Measurements from ENCODE around the gene AKNAD1.
A peak's percentile ranks its signal among the peaks of the same experiment; 100 is the strongest.
"Not testable (repeated sequence)": the region's sequence is repeated elsewhere in the genome, so short reads cannot be mapped to it uniquely, and the experiment has no call there.

Gene AKNAD1

GRCh38 chr1:108829498-108829916 lies 27.4 kb downstream of the AKNAD1 start:
- FAIRE-seq: no peak

DNA sequence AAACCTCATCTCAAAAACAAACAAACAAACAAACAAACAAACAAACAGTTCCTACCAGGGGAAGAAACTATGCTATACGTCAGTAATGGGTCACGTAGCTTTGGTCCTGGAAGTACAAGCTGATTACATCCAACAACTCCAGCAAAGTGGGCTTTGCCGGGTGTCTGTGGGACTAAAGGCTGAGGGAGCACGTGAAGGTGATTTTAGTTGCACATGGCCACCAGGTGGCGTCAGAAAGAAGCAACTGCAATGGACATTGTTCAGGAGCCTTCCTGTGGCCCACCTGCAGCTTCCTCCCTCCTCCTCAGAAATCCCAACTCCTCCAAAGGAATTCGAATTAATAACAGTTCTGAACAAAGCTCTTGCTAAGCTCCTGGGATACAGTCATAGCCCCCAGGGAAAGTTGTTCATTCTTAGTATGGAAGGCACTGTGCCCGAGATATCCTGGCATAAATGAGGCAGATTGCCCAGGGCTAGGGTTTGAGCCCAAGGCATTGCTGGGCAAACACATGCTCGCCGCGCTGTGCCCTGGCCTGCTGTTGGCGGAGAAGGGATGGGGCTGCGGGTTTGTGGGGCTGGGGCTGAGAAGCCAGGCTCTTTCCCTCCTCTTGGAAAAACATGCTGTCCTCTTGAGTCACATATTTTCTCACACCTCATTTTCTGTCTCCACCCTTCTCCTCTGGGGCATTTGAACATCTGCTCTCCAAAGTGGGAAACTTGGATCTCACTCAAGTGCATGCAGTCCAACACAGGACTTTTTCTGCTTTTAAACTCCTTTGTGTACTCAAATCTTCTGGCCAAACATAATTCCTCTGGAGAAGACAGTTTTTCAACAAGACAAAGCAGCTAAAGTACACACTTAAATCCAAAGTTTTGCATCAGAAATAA lies 28.6 kb downstream of the AKNAD1 start:
- FAIRE-seq: no peak

DNA sequence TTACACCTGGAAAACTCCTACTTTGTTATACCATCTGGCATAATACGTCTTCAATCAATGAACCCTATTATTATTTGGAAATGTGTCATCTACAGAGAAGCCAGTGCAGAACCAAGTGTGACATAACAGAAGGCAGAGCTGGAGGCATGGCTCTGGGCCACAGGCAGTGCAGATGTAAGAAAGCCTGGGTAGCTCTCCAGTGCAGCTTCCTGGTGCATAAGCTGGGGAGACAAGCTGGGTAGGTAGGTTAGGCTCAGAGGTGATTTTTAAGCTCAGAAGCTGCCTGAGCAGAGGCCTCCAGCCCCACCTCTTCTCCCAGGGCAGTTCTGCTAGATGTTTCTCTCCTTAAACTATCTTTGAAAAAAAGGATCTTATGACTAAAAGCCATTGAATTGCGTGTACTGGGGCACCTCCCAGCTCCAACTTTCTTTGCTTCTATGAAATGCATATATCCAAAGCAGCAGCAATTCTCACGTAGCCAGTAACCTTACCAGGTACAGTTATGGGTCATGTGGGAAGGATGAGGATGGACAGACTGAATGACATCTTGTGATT lies 30.7 kb downstream of the AKNAD1 start:
- FAIRE-seq: no peak

- no peak for FAIRE-seq
Observed at GRCh38 chr1:108824051-108824450, 32.8 kb downstream of the AKNAD1 start.

GRCh38 chr1:108823632-108824031 lies 33.3 kb downstream of the AKNAD1 start:
- FAIRE-seq: no peak

GRCh38 chr1:108819878-108820277 lies 37.0 kb downstream of the AKNAD1 start:
- FAIRE-seq: no peak

DNA sequence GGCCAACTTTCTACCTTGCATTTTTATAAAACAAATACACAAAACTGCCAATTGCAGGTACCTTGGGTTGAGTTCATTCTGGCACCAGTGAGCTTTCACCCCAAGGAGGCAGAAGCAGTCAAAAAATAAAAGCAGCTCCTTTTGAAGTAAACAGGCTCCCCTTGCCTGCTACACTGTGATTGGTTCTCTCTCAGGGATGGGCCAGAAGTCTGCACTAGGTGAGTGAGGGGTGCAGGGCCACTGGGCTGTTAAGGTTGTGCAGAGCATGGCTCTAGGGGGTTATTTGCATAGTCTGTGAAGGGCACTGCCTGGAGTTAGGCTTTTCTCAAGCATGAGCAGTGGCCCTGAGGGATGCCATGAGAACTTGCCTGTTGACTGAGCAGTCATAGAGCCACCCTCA lies 39.1 kb downstream of the AKNAD1 start:
- FAIRE-seq: no peak

DNA sequence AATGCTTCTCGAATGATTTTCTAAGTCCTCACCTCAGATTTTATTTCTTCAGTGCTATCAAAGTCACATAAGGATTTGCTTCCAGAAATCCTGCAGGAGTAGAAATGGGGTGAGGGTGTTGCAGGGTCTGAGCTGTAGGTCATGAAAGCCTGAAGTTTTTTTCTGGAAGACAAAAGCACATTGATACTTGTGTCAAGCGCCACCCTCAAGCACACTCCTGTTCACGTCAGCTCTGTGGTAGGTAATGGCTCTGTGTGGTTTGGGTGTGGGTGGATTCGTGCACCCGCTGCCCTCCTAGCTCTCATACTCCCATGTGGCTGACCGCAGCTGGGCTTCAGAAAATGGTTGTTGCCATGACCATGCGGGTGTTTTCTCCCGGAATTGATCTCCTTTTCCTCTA lies 39.9 kb downstream of the AKNAD1 start:
- no peak for FAIRE-seq

GRCh38 chr1:108816049-108816893 lies 40.6 kb downstream of the AKNAD1 start:
- FAIRE-seq: peak; percentile 99

DNA sequence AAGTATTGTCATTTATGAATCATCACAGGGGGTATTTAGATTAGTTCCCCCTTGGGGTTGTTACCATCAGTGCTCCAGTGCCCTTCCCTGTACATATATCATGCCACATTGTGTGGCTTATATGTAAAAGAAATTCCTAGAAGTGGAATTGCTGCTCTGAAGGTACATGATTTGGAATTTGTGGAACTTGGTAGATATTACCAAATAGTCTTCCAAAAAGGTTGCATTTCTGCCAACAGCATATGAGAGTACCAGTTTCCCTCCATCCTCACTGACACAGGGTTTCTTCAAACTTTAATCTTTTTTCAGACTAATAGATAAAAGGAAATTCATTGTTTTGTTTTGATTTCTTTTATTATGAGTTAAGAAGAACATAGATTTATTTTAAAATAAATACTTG lies 41.3 kb downstream of the AKNAD1 start:
- FAIRE-seq: no peak

- no peak for FAIRE-seq
Observed at GRCh38 chr1:108814343-108815125, 42.4 kb downstream of the AKNAD1 start.

- FAIRE-seq: no peak
Observed at GRCh38 chr1:108813326-108813725, 43.6 kb downstream of the AKNAD1 start.

DNA sequence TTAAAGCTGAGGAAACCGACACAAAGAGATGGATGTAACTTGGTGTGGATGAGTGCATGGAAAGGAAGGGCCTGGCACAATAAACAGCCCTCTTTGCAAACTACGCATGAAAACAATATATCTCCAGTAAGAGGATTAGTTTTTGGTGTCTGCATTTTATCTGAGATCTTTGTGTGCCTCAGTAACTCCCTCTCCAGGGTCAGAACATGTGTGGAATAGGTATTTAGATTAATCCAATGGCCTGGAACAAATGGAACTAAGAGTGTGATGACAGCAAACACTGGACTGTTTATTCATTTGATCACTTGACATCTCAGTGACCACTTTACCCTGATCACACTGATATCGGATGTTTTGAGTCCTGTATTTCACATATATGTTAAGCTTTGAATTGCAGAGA lies 45.3 kb downstream of the AKNAD1 start:
- FAIRE-seq: peak; percentile 49

DNA sequence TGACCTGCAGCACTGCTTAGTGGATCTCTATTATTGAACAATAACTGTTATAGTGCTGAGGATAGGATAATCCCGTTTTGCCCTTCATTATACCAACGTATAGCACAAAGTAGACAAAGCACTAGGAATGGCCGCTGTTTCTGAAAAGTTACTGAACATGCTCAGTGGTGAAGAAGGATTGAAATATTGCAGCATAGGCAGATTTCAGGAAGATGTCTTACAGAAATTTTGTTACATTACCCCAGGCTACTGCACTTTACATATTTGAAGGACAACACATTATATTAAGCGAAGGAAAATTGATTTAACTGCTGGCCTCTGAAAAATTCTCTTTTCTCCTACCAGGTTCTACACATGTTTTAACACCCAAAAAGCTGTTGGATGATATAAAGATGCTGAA lies 48.5 kb downstream of the AKNAD1 start:
- no peak for FAIRE-seq

- no peak for FAIRE-seq
Observed at GRCh38 chr1:108803548-108803947, 53.3 kb downstream of the AKNAD1 start.

GRCh38 chr1:108801101-108801500 lies 55.8 kb downstream of the AKNAD1 start:
- no peak for FAIRE-seq

DNA sequence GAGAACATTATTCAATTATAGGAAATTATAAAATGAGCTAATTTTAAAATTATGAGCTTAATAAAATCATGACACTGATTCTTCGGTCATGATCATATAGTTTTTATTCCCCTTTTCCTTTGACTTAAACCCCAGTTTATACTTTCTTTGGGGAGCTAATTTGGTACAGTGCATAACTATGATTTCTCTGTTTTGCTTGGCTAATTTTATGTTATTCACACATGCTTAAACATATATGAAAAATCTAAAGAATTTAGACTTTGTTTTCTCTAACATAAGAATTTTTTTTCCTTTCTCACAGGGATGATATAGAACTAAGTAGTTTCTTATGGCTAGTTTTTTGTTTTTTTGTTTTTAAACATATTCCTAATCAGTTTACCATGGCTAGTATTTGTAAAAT lies 57.9 kb downstream of the AKNAD1 start:
- FAIRE-seq: no peak

DNA sequence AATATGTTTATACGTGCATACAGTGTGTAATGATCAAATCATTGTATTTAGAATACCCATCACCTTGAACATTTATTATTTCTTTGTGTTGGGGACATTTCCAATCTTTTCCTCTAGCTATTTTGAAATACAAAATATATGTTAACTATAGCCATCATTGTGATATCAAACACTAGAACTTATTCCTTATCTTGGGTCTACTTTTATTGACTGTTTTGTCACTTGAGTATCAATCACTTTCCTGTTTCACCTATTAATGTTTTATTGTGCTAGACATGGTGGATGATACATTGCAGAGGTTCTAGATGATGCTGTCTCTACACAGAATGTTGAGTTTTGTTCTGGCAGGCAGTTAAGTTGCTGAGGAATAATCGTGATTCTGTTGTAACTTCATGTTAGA lies 64.5 kb downstream of the AKNAD1 start:
- FAIRE-seq: no peak

DNA sequence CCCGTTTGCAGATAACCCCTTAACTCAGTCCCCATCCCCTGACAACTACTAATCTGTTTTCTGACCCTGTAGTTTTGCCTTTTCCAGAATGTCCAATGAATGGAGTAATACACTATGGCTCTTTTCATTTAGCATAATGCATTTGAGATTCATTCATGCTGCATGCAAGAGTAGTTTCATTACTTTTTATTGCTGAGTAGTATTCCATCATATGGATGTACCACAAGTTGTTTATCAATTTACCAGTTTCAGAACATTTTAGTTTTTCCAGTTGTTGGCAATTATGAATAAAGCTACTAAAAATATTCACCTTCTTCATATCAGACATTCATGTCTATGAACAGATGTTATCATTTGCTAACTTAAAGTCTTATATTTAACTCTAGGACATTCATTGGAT lies 65.1 kb downstream of the AKNAD1 start:
- no peak for FAIRE-seq

GRCh38 chr1:108785880-108786279 lies 71.0 kb downstream of the AKNAD1 start:
- FAIRE-seq: no peak

DNA sequence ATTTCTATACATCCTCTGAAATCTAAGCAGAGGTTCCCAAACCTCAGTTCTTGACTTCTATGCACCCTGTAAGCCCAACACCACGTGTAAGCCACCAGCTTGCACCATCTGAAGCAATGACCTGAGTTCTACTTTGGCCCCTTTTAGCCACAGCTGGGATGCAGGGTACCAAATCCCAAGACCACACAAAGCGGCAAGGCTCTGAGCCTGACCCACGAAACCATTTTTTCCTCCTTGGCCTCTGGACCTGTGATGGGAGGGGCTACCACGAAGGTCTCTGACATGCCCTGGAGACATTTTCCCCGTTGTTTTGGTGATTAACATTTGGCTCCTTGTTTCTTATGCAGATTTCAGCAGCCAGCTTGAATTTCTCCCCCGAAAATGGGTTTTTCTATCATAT lies 71.6 kb downstream of the AKNAD1 start:
- FAIRE-seq: no peak

- not testable (repeated sequence) for FAIRE-seq
Observed at GRCh38 chr1:108781575-108781944, 75.3 kb downstream of the AKNAD1 start.

Data from islet of Langerhans (tissue), 1 donor.